ENCODE data around the gene HEXIM1.

DNA sequence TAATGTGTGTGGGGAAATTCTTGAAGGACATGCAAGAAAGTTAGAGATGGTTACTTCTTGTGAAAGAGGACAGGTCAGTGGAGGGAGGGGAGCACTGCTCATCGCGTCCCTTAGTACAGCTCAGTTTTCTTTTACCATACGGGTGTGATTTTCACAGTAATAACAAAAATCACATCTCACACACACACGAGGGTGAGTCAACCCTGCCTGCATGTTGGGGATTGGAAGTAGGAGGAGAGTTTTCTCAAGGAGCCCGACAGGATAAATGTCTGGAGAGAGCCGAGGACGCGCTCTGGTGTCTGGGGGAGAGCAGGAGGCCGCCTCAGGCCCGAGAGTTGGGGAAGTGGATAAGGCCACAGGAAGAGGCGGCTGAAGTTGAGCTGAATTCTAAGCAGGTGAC is 32.4 kb upstream of the HEXIM1 start:
- TF ChIP-seq, protein P1, sequence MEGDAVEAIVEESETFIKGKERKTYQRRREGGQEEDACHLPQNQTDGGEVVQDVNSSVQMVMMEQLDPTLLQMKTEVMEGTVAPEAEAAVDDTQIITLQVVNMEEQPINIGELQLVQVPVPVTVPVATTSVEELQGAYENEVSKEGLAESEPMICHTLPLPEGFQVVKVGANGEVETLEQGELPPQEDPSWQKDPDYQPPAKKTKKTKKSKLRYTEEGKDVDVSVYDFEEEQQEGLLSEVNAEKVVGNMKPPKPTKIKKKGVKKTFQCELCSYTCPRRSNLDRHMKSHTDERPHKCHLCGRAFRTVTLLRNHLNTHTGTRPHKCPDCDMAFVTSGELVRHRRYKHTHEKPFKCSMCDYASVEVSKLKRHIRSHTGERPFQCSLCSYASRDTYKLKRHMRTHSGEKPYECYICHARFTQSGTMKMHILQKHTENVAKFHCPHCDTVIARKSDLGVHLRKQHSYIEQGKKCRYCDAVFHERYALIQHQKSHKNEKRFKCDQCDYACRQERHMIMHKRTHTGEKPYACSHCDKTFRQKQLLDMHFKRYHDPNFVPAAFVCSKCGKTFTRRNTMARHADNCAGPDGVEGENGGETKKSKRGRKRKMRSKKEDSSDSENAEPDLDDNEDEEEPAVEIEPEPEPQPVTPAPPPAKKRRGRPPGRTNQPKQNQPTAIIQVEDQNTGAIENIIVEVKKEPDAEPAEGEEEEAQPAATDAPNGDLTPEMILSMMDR (IDR thresholded peaks at IDR 0.05; ENCODE audit: poor library complexity): no peak
- no peak for TF ChIP-seq EZH2phosphoT487 (IDR thresholded peaks at IDR 0.05; ENCODE audit: low read depth, severe bottlenecking, unreplicated experiment)

Measured in hepatocyte (in vitro differentiated cells).